Ovary (tissue), 3 donors: ENCODE measurements around the gene DPF3.

Source experiments
- EP300 ChIP-seq: sonication (generic); formaldehyde crosslinking; IDR thresholded peaks from one replicate; pipeline ENCODE4 v1.6.1; 2017; ENCODE audit warnings: antibody characterized with exemption
- POLR2A ChIP-seq: fragments of 450-650 bp; IDR thresholded peaks from one replicate; pipeline ENCODE4 v1.6.1; 2017; ENCODE audit warnings: antibody characterized with exemption, mild to moderate bottlenecking, moderate library complexity
- TF ChIP-seq, protein P1 (sequence below), 3 donors: fragments of 450-650 bp in 2 of 3; fragments of 200-600 bp in 1 of 3; IDR thresholded peaks; one replicate each; pipeline versions ENCODE4 v1.5.1 to v1.8.0; 2016 to 2022; ENCODE audit warnings: antibody characterized with exemption in 3 of 3, mild to moderate bottlenecking in 1 of 3
- donor health status: DM: no; HTN: no; CAD: no.

DNA sequence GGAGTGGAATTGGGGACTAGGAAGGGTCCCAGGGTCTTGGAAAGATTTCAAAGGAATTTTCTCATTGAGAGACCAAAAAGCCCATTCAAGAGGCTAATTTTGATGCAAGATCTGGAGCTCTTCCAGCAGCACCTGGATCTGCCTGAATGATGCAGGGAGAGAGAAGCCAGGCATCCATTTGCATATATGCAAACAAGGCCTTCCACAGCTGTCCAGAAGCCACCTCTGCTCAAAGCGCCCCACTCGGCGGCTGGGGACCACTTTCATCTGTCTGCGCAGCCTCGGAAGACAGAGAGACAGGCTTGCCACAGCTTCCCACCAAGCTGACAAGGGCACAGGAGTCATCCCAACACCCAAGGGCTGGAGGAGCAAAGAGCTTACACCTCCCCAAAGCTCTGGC, 295.6 kb downstream of the DPF3 start:
- TF ChIP-seq, protein P1, sequence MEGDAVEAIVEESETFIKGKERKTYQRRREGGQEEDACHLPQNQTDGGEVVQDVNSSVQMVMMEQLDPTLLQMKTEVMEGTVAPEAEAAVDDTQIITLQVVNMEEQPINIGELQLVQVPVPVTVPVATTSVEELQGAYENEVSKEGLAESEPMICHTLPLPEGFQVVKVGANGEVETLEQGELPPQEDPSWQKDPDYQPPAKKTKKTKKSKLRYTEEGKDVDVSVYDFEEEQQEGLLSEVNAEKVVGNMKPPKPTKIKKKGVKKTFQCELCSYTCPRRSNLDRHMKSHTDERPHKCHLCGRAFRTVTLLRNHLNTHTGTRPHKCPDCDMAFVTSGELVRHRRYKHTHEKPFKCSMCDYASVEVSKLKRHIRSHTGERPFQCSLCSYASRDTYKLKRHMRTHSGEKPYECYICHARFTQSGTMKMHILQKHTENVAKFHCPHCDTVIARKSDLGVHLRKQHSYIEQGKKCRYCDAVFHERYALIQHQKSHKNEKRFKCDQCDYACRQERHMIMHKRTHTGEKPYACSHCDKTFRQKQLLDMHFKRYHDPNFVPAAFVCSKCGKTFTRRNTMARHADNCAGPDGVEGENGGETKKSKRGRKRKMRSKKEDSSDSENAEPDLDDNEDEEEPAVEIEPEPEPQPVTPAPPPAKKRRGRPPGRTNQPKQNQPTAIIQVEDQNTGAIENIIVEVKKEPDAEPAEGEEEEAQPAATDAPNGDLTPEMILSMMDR (IDR thresholded peaks at IDR 0.05): no peak
- no peak for TF ChIP-seq POLR2A
- no peak for TF ChIP-seq EP300
